Measurements from ENCODE around the gene ZWILCH.

GRCh38 chr15:66462627-66463026 lies 42.5 kb upstream of the ZWILCH start:
- TF ChIP-seq CTCF (IDR thresholded peaks at IDR 0.05) (no peak), EZH2 (IDR thresholded peaks at IDR 0.05) (no peak)
